Measurements from ENCODE around the gene BAZ2B. TPM values are rescaled to one million over a fixed set of nuclear protein-coding genes. Genes with fewer than 3 reads are reported as not detected.

The BAZ2B gene
- total RNA-seq, 1 experiment from 2014 or later, result 19.9 TPM

DNA sequence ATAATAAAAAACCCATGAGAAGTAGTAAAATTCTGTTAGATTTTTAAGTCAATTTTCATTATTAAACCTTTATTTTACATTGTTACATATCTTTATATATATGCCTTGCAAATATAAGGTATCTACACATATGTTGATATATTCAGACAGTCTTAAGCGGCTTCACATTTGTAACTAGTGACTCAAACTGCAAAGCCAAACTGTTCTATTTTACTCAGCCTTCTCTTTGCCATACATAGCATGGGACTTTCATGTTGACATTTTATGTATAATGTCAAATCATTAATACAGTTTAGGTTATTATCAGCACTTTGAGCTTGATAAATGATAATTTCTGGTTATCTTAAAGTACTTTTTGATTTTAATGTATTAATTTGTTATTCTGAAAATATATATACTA lies 204.9 kb downstream of the BAZ2B start:
- no peak overlapping the region for H3K9ac ChIP-seq (ENCODE audit: low read length)
- RAD21 ChIA-PET (ENCODE audit: low non-redundant PET in 1 of 2, low total read pairs in 2 of 2, uncharacterized antibody in 2 of 2, unreplicated experiment in 2 of 2), result no interaction called here
- H3K36me3 ChIP-seq (ENCODE audit: control insufficient read depth in 1 of 2, insufficient read depth in 2 of 2, low read length in 2 of 2), result no peaks in the 10 kb centered on the region; a peak in 1 of 4 replicates
- no peak overlapping the region for H2AFZ ChIP-seq (ENCODE audit: low read depth, low read length, poor library complexity, severe bottlenecking)
- no peaks in the 10 kb centered on the region for H3K79me2 ChIP-seq (ENCODE audit: insufficient read depth, low read length)
- no peak overlapping the region for H3K27ac ChIP-seq (ENCODE audit: low read depth, low read length)
- no peaks in the 10 kb centered on the region for H3K4me1 ChIP-seq (ENCODE audit: control insufficient read depth in 1 of 2, insufficient read depth in 2 of 2, low read length in 2 of 2)
- CTCF ChIA-PET, result no interaction called here
- DNase-seq (ENCODE audit: low read depth, low spot score), result no peak
- ATAC-seq, result no peak
- no peak for TF ChIP-seq YY1 (IDR thresholded peaks at IDR 0.05; ENCODE audit: extremely low read depth, insufficient replicate concordance, low read depth, low read length)
- no peak for TF ChIP-seq TCF7L2 (IDR thresholded peaks at IDR 0.05; ENCODE audit: borderline replicate concordance, extremely low read depth, insufficient read depth, insufficient read length)
- TF ChIP-seq SIN3A (IDR thresholded peaks at IDR 0.05; ENCODE audit: low read depth), result no peak
- TF ChIP-seq FOSL1 (IDR thresholded peaks at IDR 0.05; ENCODE audit: low read depth), result no peak
- TF ChIP-seq, protein P1, sequence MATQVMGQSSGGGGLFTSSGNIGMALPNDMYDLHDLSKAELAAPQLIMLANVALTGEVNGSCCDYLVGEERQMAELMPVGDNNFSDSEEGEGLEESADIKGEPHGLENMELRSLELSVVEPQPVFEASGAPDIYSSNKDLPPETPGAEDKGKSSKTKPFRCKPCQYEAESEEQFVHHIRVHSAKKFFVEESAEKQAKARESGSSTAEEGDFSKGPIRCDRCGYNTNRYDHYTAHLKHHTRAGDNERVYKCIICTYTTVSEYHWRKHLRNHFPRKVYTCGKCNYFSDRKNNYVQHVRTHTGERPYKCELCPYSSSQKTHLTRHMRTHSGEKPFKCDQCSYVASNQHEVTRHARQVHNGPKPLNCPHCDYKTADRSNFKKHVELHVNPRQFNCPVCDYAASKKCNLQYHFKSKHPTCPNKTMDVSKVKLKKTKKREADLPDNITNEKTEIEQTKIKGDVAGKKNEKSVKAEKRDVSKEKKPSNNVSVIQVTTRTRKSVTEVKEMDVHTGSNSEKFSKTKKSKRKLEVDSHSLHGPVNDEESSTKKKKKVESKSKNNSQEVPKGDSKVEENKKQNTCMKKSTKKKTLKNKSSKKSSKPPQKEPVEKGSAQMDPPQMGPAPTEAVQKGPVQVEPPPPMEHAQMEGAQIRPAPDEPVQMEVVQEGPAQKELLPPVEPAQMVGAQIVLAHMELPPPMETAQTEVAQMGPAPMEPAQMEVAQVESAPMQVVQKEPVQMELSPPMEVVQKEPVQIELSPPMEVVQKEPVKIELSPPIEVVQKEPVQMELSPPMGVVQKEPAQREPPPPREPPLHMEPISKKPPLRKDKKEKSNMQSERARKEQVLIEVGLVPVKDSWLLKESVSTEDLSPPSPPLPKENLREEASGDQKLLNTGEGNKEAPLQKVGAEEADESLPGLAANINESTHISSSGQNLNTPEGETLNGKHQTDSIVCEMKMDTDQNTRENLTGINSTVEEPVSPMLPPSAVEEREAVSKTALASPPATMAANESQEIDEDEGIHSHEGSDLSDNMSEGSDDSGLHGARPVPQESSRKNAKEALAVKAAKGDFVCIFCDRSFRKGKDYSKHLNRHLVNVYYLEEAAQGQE (IDR thresholded peaks at IDR 0.05; ENCODE audit: low read depth), result no peak
- TF ChIP-seq CEBPB (IDR thresholded peaks at IDR 0.05; ENCODE audit: low read depth), result no peak
- no peak for TF ChIP-seq EZH2phosphoT487 (IDR thresholded peaks at IDR 0.05; ENCODE audit: borderline replicate concordance)
- TF ChIP-seq ZNF274 (IDR thresholded peaks at IDR 0.05; ENCODE audit: low read depth, low read length), result no peak
- TF ChIP-seq SP1 (IDR thresholded peaks at IDR 0.05; ENCODE audit: low read depth), result no peak
- no peak for TF ChIP-seq CBX3 (IDR thresholded peaks at IDR 0.05; ENCODE audit: low read depth)
- H3K9me3 ChIP-seq (ENCODE audit: control insufficient read depth in 1 of 2, insufficient read depth in 1 of 2, low read depth in 1 of 2, low read length in 2 of 2), result no peaks in the 10 kb centered on the region
- H3K9me2 ChIP-seq (ENCODE audit: insufficient read depth), result no peaks in the 10 kb centered on the region
- intact Hi-C loops (cut with micrococcal nuclease), result no loop called here
- no peak overlapping the region for H3K4me2 ChIP-seq (ENCODE audit: low read length)
- BruUV-seq (replicated peaks), result no TSS peak
- POLR2A ChIA-PET, result no interaction called here
- no peak overlapping the region for H3K4me3 ChIP-seq (replicated peaks in 1 of 2; ENCODE audit: low read depth in 1 of 2, low read length in 2 of 2)
- H3K27me3 ChIP-seq (ENCODE audit: insufficient read depth, low read length), result no peaks in the 10 kb centered on the region
- no peaks in the 10 kb centered on the region for H4K20me1 ChIP-seq (ENCODE audit: insufficient read depth)
